Large intestine (tissue), 3 donors: ENCODE measurements around the gene TAS2R14. TPM values are rescaled to one million over a fixed set of nuclear protein-coding genes. Genes with fewer than 3 reads are reported as not detected.

Experiments used
- DNase-seq, 2 donors: peaks; one replicate each; pipeline versions ENCODE4 v3.0.0 to v3.0.0-alpha.2; 2013
- H3K27ac ChIP-seq: one replicate; pipeline ENCODE4 v1.5.1; 2013; ENCODE audit warnings: low read length
- H3K27me3 ChIP-seq: 2 replicates; pipeline ENCODE4 v1.6.1; 2013; ENCODE audit warnings: low read length; ENCODE audit not compliant: control insufficient read depth, insufficient read depth
- H3K36me3 ChIP-seq: 2 replicates; pipeline ENCODE4 v1.6.1; 2013; ENCODE audit warnings: low read length; ENCODE audit not compliant: control insufficient read depth, insufficient read depth
- H3K4me1 ChIP-seq: one replicate; pipeline ENCODE4 v1.6.1; 2013; ENCODE audit warnings: low read length; ENCODE audit not compliant: control insufficient read depth, insufficient read depth
- H3K4me3 ChIP-seq: one replicate; pipeline ENCODE4 v1.5.1; 2013; ENCODE audit warnings: low read length
- H3K9me3 ChIP-seq: one replicate; pipeline ENCODE4 v1.6.1; 2013; ENCODE audit warnings: mild to moderate bottlenecking, low read depth, low read length, moderate library complexity; ENCODE audit not compliant: control insufficient read depth
- WGBS: methylation state at CpG from one replicate; pipeline ENCODE4 v1.1.5; 2013; ENCODE audit warnings: low lambda C conversion rate; ENCODE audit not compliant: insufficient coverage; 5-methylcytosine and 5-hydroxymethylcytosine counted together
- polyA plus RNA-seq: library from polyadenylated mRNA; unstranded; fragments of 120-200 nt; gene quantifications from one replicate; pipeline ENCODE4 v1.2.1, GENCODE V29; 2013

The TAS2R14 gene
- polyA plus RNA-seq, 1 donor = 3.5 TPM

GRCh38 chr12:10919809-10920208, 19.3 kb downstream of the TAS2R14 start:
- DNase-seq = no peak
- no peaks in the 10 kb centered on the region for H3K4me1 ChIP-seq
- H3K9me3 ChIP-seq = no peaks in the 10 kb centered on the region
- no peak overlapping the region for H3K27ac ChIP-seq
- H3K36me3 ChIP-seq = no peaks in the 10 kb centered on the region
- no peak overlapping the region for H3K4me3 ChIP-seq
- WGBS = 86% methylated on average over 1 of the region's 1 CpG
- H3K27me3 ChIP-seq = no peaks in the 10 kb centered on the region

DNA sequence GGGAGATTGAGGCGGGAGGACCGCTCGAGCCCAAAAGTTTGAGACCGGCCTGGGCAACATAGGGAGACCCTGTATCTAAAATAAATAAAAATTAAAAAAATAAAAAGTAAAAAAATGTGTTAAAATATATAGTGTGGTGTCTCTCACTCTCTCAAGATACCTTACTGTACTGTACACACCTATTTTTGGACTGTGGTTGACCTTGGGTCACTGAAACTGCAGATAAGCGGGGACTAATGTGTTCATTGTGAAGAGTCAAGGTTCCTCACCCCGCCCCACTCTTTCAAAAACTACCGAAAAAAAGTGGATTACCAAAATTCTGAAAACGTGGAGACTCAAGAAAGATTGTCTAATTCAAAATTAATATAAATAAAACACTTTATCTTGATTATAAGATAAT, 28.7 kb downstream of the TAS2R14 start:
- WGBS = 86% methylated on average over 6 of the region's 8 CpGs
- H3K27me3 ChIP-seq = no peaks in the 10 kb centered on the region
- H3K4me3 ChIP-seq = no peak overlapping the region
- no peak for DNase-seq
- no peak overlapping the region for H3K27ac ChIP-seq
- H3K36me3 ChIP-seq = no peaks in the 10 kb centered on the region
- H3K9me3 ChIP-seq = no peaks in the 10 kb centered on the region
- no peaks in the 10 kb centered on the region for H3K4me1 ChIP-seq

GRCh38 chr12:10909462-10909861, 29.6 kb downstream of the TAS2R14 start, which contains the start of gene TAS2R13:
TSS of gene TAS2R13 (minus strand) at chr12:10909562. CDS start at chr12:10909298, 264 bp downstream.
- WGBS = 80% methylated on average over 1 of the region's 1 CpG
- Histone ChIP-seq H3K4me1 (no peaks in the 10 kb centered on the region), H3K27ac (no peak within 1 kb of the TSS), H3K27me3 (no peaks in the 10 kb centered on the region), H3K36me3 (no peaks in the 10 kb centered on the region), H3K4me3 (no peak within 1 kb of the TSS), H3K9me3 (no peaks in the 10 kb centered on the region)
- DNase-seq = no peak

GRCh38 chr12:10904686-10905085, 34.4 kb downstream of the TAS2R14 start:
- peaks cover 17% of the 10 kb centered on the region for H3K9me3 ChIP-seq
- WGBS = 100% methylated on average over 2 of the region's 4 CpGs
- no peaks in the 10 kb centered on the region for H3K27me3 ChIP-seq
- no peaks in the 10 kb centered on the region for H3K36me3 ChIP-seq
- H3K27ac ChIP-seq = no peak overlapping the region
- H3K4me1 ChIP-seq = no peaks in the 10 kb centered on the region
- H3K4me3 ChIP-seq = no peak overlapping the region
- no peak for DNase-seq

DNA sequence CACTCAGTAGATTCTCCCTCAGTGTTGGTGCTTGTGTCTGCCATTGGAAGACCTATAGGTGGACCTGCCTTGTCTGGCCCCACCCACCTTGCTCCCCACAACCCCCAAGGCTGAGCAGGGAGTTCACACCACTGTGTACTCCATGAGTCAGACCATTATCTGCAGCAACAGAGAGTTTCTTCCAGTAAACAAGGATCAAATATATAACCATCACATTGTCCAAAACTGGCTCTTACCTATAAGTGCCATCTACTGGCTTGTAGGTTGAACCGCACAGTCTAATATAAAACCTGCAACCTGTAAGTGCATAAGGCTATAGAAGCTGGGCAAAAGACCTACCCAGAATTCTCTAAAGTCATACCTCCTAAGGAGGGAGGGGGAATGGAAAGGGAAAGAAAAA, 37.6 kb downstream of the TAS2R14 start:
- Histone ChIP-seq H3K4me3 (no peak overlapping the region), H3K27ac (no peak overlapping the region), H3K4me1 (no peaks in the 10 kb centered on the region), H3K36me3 (no peaks in the 10 kb centered on the region), H3K9me3 (peaks cover 17% of the 10 kb centered on the region), H3K27me3 (no peaks in the 10 kb centered on the region)
- 100% methylated on average over 1 of the region's 1 CpG for WGBS
- no peak for DNase-seq

- Histone ChIP-seq H3K27ac (no peak overlapping the region), H3K9me3 (peaks cover 17% of the 10 kb centered on the region), H3K4me3 (no peak overlapping the region), H3K27me3 (no peaks in the 10 kb centered on the region), H3K4me1 (no peaks in the 10 kb centered on the region), H3K36me3 (no peaks in the 10 kb centered on the region)
- DNase-seq = no peak
- no CpG with 5 or more reads among the region's 1 CpG for WGBS
Measured at GRCh38 chr12:10900972-10901371, 38.1 kb downstream of the TAS2R14 start.

GRCh38 chr12:10900530-10900929, 38.5 kb downstream of the TAS2R14 start:
- H3K4me1 ChIP-seq = no peaks in the 10 kb centered on the region
- no CpG with 5 or more reads among the region's 1 CpG for WGBS

GRCh38 chr12:10896854-10897253, 42.2 kb downstream of the TAS2R14 start:
- no peaks in the 10 kb centered on the region for H3K9me3 ChIP-seq
- peaks cover 7% of the 10 kb centered on the region for H3K4me1 ChIP-seq
- no peak overlapping the region for H3K27ac ChIP-seq
- no CpG with 5 or more reads among the region's 5 CpGs for WGBS
- no peak for DNase-seq
- no peaks in the 10 kb centered on the region for H3K36me3 ChIP-seq
- H3K27me3 ChIP-seq = no peaks in the 10 kb centered on the region
- H3K4me3 ChIP-seq = no peak overlapping the region

More at GRCh38 chr12:10900530-10900929, 38.5 kb downstream of the TAS2R14 start:
- no peak overlapping the region for H3K4me3 ChIP-seq
- no peaks in the 10 kb centered on the region for H3K36me3 ChIP-seq
- peaks cover 17% of the 10 kb centered on the region for H3K9me3 ChIP-seq
- no peak overlapping the region for H3K27ac ChIP-seq
- no peak for DNase-seq
- no peaks in the 10 kb centered on the region for H3K27me3 ChIP-seq

DNA sequence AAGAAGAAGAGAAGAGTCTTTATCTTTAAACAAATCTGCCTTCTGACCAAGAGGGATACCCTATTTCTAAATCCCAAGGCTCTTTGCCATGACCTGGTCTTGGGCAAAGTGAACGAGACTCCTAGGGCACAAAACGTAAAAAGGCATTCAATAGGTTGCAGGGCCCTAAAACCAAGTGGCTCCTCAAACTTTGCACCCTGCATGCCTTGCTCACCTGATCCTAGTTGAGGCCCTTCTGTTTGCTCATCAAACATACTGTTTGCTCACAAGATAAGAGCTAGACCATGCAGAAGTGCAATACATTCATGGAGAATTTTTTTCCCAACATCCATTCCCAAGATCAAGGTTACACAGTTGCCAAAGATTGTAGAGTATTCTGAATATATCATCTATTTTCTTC, 47.1 kb downstream of the TAS2R14 start:
- Histone ChIP-seq H3K9me3 (peaks cover 3% of the 10 kb centered on the region), H3K4me1 (peaks cover 18% of the 10 kb centered on the region), H3K27ac (peak overlapping the region; percentile 26), H3K36me3 (no peaks in the 10 kb centered on the region), H3K27me3 (no peaks in the 10 kb centered on the region), H3K4me3 (no peak overlapping the region)
- WGBS = no CpG with 5 or more reads among the region's 2 CpGs
- DNase-seq = peak; percentile 61 to 85

DNA sequence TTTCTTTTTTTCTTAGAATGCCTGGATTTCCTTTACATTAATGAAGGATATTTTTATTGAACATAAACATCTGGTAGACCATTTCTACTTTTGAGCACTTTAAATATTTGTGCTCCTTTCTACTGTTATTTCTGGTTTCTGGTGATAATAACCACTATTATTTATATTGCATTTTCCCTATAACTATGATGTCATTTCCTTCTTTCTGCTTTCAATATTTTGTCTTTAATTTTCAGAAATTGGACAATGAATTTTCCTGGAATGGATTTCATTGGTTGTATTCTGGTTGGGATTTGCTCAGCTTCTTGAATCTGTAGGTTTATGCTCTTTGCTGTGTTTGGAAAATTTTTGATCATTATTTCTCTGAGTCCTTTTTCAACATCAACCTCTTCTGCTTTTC, 49.8 kb downstream of the TAS2R14 start:
- H3K4me1 ChIP-seq = peaks cover 18% of the 10 kb centered on the region
- H3K4me3 ChIP-seq = no peak overlapping the region
- no peaks in the 10 kb centered on the region for H3K36me3 ChIP-seq
- H3K27me3 ChIP-seq = no peaks in the 10 kb centered on the region
- H3K9me3 ChIP-seq = peaks cover 3% of the 10 kb centered on the region
- H3K27ac ChIP-seq = no peak overlapping the region
- DNase-seq = no peak
